ENCODE results near the gene ATP1A4. TPM values are rescaled to one million over a fixed set of nuclear protein-coding genes. Genes with fewer than 3 reads are reported as not detected.

ATP1A4 gene
- total and polyA plus RNA-seq, 2 of the 8 experiments (the other 6 are each of a cell fraction or from before 2014, with no cell fraction given) = 0.48 to 0.61 TPM

GRCh38 chr1:160222546-160222945 lies 71.1 kb downstream of the ATP1A4 start:
- H3K9me3 ChIP-seq (ENCODE audit: insufficient read depth in 2 of 2, low read depth in 1 of 2, low read length in 1 of 2) = no peaks in the 10 kb centered on the region
- DNase-seq (ENCODE audit: low read depth in 1 of 2, low spot score in 2 of 2) = no peak
- H4K91ac ChIP-seq (replicated peaks; ENCODE audit: insufficient read length, low read length) = no peak overlapping the region
- H2BK120ac ChIP-seq (replicated peaks; ENCODE audit: low read depth, low read length) = no peak overlapping the region
- no peak overlapping the region for H2AFZ ChIP-seq (ENCODE audit: low read length)
- no peak overlapping the region for H3K4ac ChIP-seq (replicated peaks; ENCODE audit: insufficient read length, low read depth, low read length)
- H3K36me3 ChIP-seq (ENCODE audit: control insufficient read depth in 2 of 4, insufficient read depth in 4 of 4, low read length in 3 of 4) = peaks cover 26 to 90% (median 68%) of the 10 kb centered on the region in 4 experiments
- ChIA-PET CTCF (ENCODE audit: partially characterized antibody) (interaction anchor here (1.0 to 7.4 kb wide), 12 partner anchors 16 to 119 kb away, joined by 3 to 105 read pairs (median 6); partner anchors contain the start of genes CASQ1 and PEA15), POLR2A (ENCODE audit: partially characterized antibody) (interaction anchor here (1.1 to 1.4 kb wide), 3 partner anchors 10 to 40 kb away, joined by 3 to 4 read pairs (median 3); partner anchors contain the start of gene DCAF8)
- no peak overlapping the region for H3K4me3 ChIP-seq (ENCODE audit: extremely low read depth in 1 of 4, insufficient read depth in 2 of 4, low read depth in 3 of 4, low read length in 4 of 4)
- no peak overlapping the region; the same call in 1 of the 2 replicates for H4K8ac ChIP-seq (ENCODE audit: extremely low read depth, insufficient read depth, low read length)
- no peaks in the 10 kb centered on the region for H3K79me1 ChIP-seq (ENCODE audit: low read depth, low read length)
- no peak overlapping the region for H3K23ac ChIP-seq (ENCODE audit: insufficient read length)
- no peak overlapping the region for H3K4me2 ChIP-seq (ENCODE audit: insufficient read depth in 1 of 2, low read depth in 2 of 2, low read length in 2 of 2)
- no peak overlapping the region for H3K18ac ChIP-seq (ENCODE audit: extremely low read depth, low read length)
- H2BK12ac ChIP-seq (ENCODE audit: low read depth, low read length) = no peak overlapping the region
- H4K20me1 ChIP-seq (replicated peaks in 1 of 2; ENCODE audit: control insufficient read depth in 1 of 2, insufficient read depth in 2 of 2, low read length in 2 of 2) = peaks cover 3 to 4% of the 10 kb centered on the region in 2 experiments
- no peak overlapping the region for H3K9ac ChIP-seq (replicated peaks in 1 of 4; ENCODE audit: extremely low read depth in 1 of 4, low read depth in 3 of 4, low read length in 3 of 4)
- no peak overlapping the region for H2BK15ac ChIP-seq (ENCODE audit: low read length)
- no peaks in the 10 kb centered on the region for H3K23me2 ChIP-seq (ENCODE audit: low read depth, low read length)
- no peaks in the 10 kb centered on the region for H3K79me2 ChIP-seq (ENCODE audit: control insufficient read depth in 1 of 2, insufficient read depth in 2 of 2, low read length in 2 of 2)
- H2AK5ac ChIP-seq (ENCODE audit: low read depth, low read length) = no peak overlapping the region
- no peak overlapping the region for H2BK5ac ChIP-seq (ENCODE audit: low read depth, low read length)
- WGBS, 2 experiments (ENCODE audit: extremely low coverage in 1 of 2, insufficient coverage in 1 of 2, insufficient read length in 1 of 2, insufficient replicate concordance in 2 of 2, low coverage in 1 of 2, low lambda C conversion rate in 2 of 2, missing lambda C conversion rate in 1 of 2) = 87% methylated on average over 3 of the region's 3 CpGs; no CpG with 5 or more reads in 1 of the 2 experiments
- no peak overlapping the region for H2BK20ac ChIP-seq (ENCODE audit: low read length)
- no peak overlapping the region for H4K5ac ChIP-seq (ENCODE audit: insufficient read length, low read depth, low read length)
- H3K56ac ChIP-seq (replicated peaks; ENCODE audit: insufficient read length, low read depth, low read length) = no peak overlapping the region
- no peak overlapping the region for H3K27ac ChIP-seq (ENCODE audit: low read depth, low read length)
- no peak overlapping the region for H3K14ac ChIP-seq (ENCODE audit: insufficient read length)
- no peaks in the 10 kb centered on the region for H3K27me3 ChIP-seq (replicated peaks in 1 of 4; ENCODE audit: control insufficient read depth in 3 of 4, extremely low read depth in 1 of 4, insufficient read depth in 3 of 4, low read length in 3 of 4)
- no peaks in the 10 kb centered on the region for H3K4me1 ChIP-seq (replicated peaks in 1 of 4; ENCODE audit: control insufficient read depth in 3 of 4, insufficient read depth in 4 of 4, low read length in 3 of 4)
- FAIRE-seq = no peak
- TF ChIP-seq BCL11A (IDR thresholded peaks at IDR 0.05; ENCODE audit: low read depth in 2 of 2, low read length in 2 of 2) = no peak
- no peak for TF ChIP-seq SAP30 (IDR thresholded peaks at IDR 0.05; ENCODE audit: insufficient read depth, insufficient replicate concordance, low read length)
- TF ChIP-seq TAF7 (optimal IDR thresholded peaks at IDR 0.05; ENCODE audit: borderline replicate concordance, low read depth, low read length) = no peak
- no peak for TF ChIP-seq ZNF274 (IDR thresholded peaks at IDR 0.05; ENCODE audit: borderline replicate concordance, extremely low read depth, low read length)
- TF ChIP-seq JUN (IDR thresholded peaks at IDR 0.05; ENCODE audit: low read depth, low read length) = no peak
- TF ChIP-seq SIN3A (conservative IDR thresholded peaks at IDR 0.05 in 1 of 2, IDR thresholded peaks at IDR 0.05 in 1 of 2; ENCODE audit: low read depth in 1 of 2, low read length in 2 of 2) = no peak
- TF ChIP-seq GABPA (IDR thresholded peaks at IDR 0.05; ENCODE audit: borderline replicate concordance, insufficient read depth, low read length) = no peak
- no peak for TF ChIP-seq POLR2AphosphoS5 (IDR thresholded peaks at IDR 0.05; ENCODE audit: low read depth, low read length)
- no peak for TF ChIP-seq NRF1 (IDR thresholded peaks at IDR 0.05; ENCODE audit: low read depth, low read length)
- no peak for TF ChIP-seq CHD2 (IDR thresholded peaks at IDR 0.05; ENCODE audit: low read length)
- no peak for TF ChIP-seq BRCA1 (IDR thresholded peaks at IDR 0.05; ENCODE audit: low read depth, low read length)
- TF ChIP-seq SIX5 (IDR thresholded peaks at IDR 0.05; ENCODE audit: low read depth, low read length) = no peak
- no peak for TF ChIP-seq EZH2 (IDR thresholded peaks at IDR 0.05; ENCODE audit: low read depth, low read length, severe bottlenecking)
- no peak for TF ChIP-seq CBX5 (IDR thresholded peaks at IDR 0.05; ENCODE audit: low read depth, low read length)
- TF ChIP-seq CHD1 (IDR thresholded peaks at IDR 0.05; ENCODE audit: low read depth, low read length) = no peak
